A549 (cell line): Measurements from ENCODE around the gene CDKN1A. TPM values are rescaled to one million over a fixed set of nuclear protein-coding genes. Genes with fewer than 3 reads are reported as not detected.

Experiments
- ATAC-seq, 2 experiments: fragments of 200-7000 bp in 1 of 2; fragments of >200 bp in 1 of 2; cut with Nextera tagmentation in 1 of 2; cut with Tn5 transposase in 1 of 2; 3 replicates each; pipeline versions ENCODE4 v1.8.0 to v1.9.1; 2018 to 2020; ENCODE audit warnings: mild to moderate bottlenecking in 1 of 2, moderate library complexity in 1 of 2
- CTCF ChIA-PET: fragments of 300-600 bp; sonication (Branson Sonifier 250); formaldehyde crosslinking; extraction: SDS; loops from one replicate; lab custom pipeline; 2021; ENCODE audit warnings: antibody characterized with exemption, inconsistent platforms; lab: Yijun Ruan, JAX
- POLR2A ChIA-PET: fragments of 350-600 bp; formaldehyde crosslinking; extraction: SDS; loops from one replicate; lab custom pipeline; 2021; ENCODE audit warnings: antibody characterized with exemption, inconsistent platforms; lab: Yijun Ruan, JAX
- DNase-seq, 2 experiments: peaks; one replicate each; pipeline versions ENCODE4 v3.0.0 to v3.0.0-alpha.2; 2011 to 2016; ENCODE audit warnings: low read depth in 1 of 2, low spot score in 1 of 2
- FAIRE-seq: peaks from 2 replicates; lab custom pipeline; 2011; peaks lifted over from hg19 to GRCh38; lab: Jason Lieb, UNC
- H3K27ac ChIP-seq, 2 experiments: fragments of >200 bp; sonication (Bioruptor Twin); formaldehyde crosslinking; 3 replicates each; pipeline ENCODE4 v1.5.1; 2016 to 2017
- H3K4me1 ChIP-seq: fragments of >200 bp; sonication (Bioruptor Twin); formaldehyde crosslinking; 3 replicates; pipeline ENCODE4 v1.6.1; 2016
- H3K4me2 ChIP-seq: fragments of >200 bp; sonication (Bioruptor Twin); formaldehyde crosslinking; 3 replicates; pipeline ENCODE4 v1.6.1; 2016
- H3K4me3 ChIP-seq: fragments of >200 bp; sonication (Bioruptor Twin); formaldehyde crosslinking; 3 replicates; pipeline ENCODE4 v1.5.1; 2016
- H3K9me3 ChIP-seq: fragments of >200 bp; sonication (Bioruptor Twin); formaldehyde crosslinking; 3 replicates; pipeline ENCODE4 v1.6.1; 2016
- CBX8 ChIP-seq: fragments of 200-600 bp; sonication (generic); IDR thresholded peaks from 2 replicates; pipeline ENCODE4 v1.6.1; 2016
- EHF ChIP-seq: fragments of 250-450 bp; sonication (Bioruptor Pico); IDR thresholded peaks from 2 replicates; pipeline ENCODE4 v1.5.0; 2020; ENCODE audit warnings: mild to moderate bottlenecking
- EHMT2 ChIP-seq: fragments of 200-600 bp; sonication (generic); IDR thresholded peaks from 2 replicates; pipeline ENCODE4 v1.6.1; 2016; ENCODE audit warnings: antibody characterized with exemption, low read depth, mild to moderate bottlenecking, moderate library complexity
- FOSB ChIP-seq: fragments of 250-450 bp; sonication (Bioruptor Pico); IDR thresholded peaks from 2 replicates; pipeline ENCODE4 v1.5.0; 2020; ENCODE audit warnings: mild to moderate bottlenecking, moderate library complexity
- FOSL2 ChIP-seq, 2 experiments: fragments of 450-650 bp in 1 of 2; fragments of >200 bp in 1 of 2; sonication (Bioruptor Twin) in 1 of 2; formaldehyde crosslinking; IDR thresholded peaks; 2 replicates each; pipeline versions ENCODE4 v1.5.0 to v1.6.1; 2016 to 2020; ENCODE audit warnings: mild to moderate bottlenecking in 1 of 2, moderate library complexity in 1 of 2
- HDAC2 ChIP-seq: fragments of 200-600 bp; sonication (generic); IDR thresholded peaks from 2 replicates; pipeline ENCODE4 v1.6.1; 2016
- HEYL ChIP-seq: fragments of 250-450 bp; sonication (Bioruptor Pico); IDR thresholded peaks from 2 replicates; pipeline ENCODE4 v1.8.0; 2021; ENCODE audit warnings: mild to moderate bottlenecking, moderate library complexity
- HOXB5 ChIP-seq: fragments of 250-450 bp; sonication (Bioruptor Pico); IDR thresholded peaks from 2 replicates; pipeline ENCODE4 v1.5.0; 2020; ENCODE audit warnings: mild to moderate bottlenecking, moderate library complexity
- JUNB ChIP-seq: fragments of >200 bp; sonication (Bioruptor Twin); formaldehyde crosslinking; IDR thresholded peaks from 2 replicates; pipeline ENCODE4 v1.6.1; 2016
- KDM1A ChIP-seq: fragments of 200-600 bp; sonication (generic); IDR thresholded peaks from 2 replicates; pipeline ENCODE4 v1.6.1; 2016; ENCODE audit warnings: low read depth, mild to moderate bottlenecking
- MAFK ChIP-seq: fragments of 450-650 bp; IDR thresholded peaks from 2 replicates; pipeline ENCODE4 v1.6.1; 2014; ENCODE audit not compliant: partially characterized antibody
- MYC ChIP-seq: IDR thresholded peaks from 2 replicates; pipeline ENCODE4 v1.6.1; 2012; ENCODE audit warnings: mild to moderate bottlenecking, inconsistent platforms, low read length, improper control_type of control experiment, borderline replicate concordance
- PBX3 ChIP-seq: IDR thresholded peaks from 2 replicates; pipeline ENCODE4 v1.6.1; 2012
- RAD21 ChIP-seq, 2 experiments: fragments of >200 bp in 1 of 2; sonication (Bioruptor Twin) in 1 of 2; formaldehyde crosslinking in 1 of 2; IDR thresholded peaks in 1 of 2; conservative IDR thresholded peaks in 1 of 2; 2 replicates in 1 of 2; 3 replicates in 1 of 2; pipeline ENCODE4 v1.6.1; 2012 to 2018; ENCODE audit warnings: inconsistent platforms in 1 of 2
- RARB ChIP-seq: fragments of 250-450 bp; sonication (Bioruptor Pico); IDR thresholded peaks from 2 replicates; pipeline ENCODE4 v1.8.0; 2021; ENCODE audit warnings: mild to moderate bottlenecking, moderate library complexity
- RNF2 ChIP-seq: fragments of 200-600 bp; sonication (generic); IDR thresholded peaks from 2 replicates; pipeline ENCODE4 v1.6.1; 2016; ENCODE audit warnings: low read depth, mild to moderate bottlenecking, antibody characterized with exemption, moderate library complexity, borderline replicate concordance
- TP53 ChIP-seq: fragments of 250-450 bp; sonication (Bioruptor Pico); IDR thresholded peaks from 2 replicates; pipeline ENCODE4 v1.5.0; 2021; ENCODE audit warnings: mild to moderate bottlenecking, moderate library complexity
- ZFP36 ChIP-seq: fragments of 450-650 bp; IDR thresholded peaks from 2 replicates; pipeline ENCODE4 v1.6.1; 2014; ENCODE audit warnings: borderline replicate concordance; ENCODE audit not compliant: partially characterized antibody
- WGBS: methylation state at CpG from one replicate; pipeline ENCODE4 v1.1.6; 2017; ENCODE audit errors: missing lambda C conversion rate; 5-methylcytosine and 5-hydroxymethylcytosine counted together
- polyA plus RNA-seq, 4 experiments: library from polyadenylated mRNA; depleted of rRNA in 3 of 4; stranded (reverse); fragments of >200 nt; fragmentation: RNase III in 1 of 4; extraction: RNeasy Plus Mini Kit Qiagen cat#74134 plus additional on column Dnase treatment in 1 of 4; gene quantifications; 2 replicates in 3 of 4; 3 replicates in 1 of 4; pipeline ENCODE4 v1.2.3, GENCODE V29; 2011 to 2017
- TF ChIP-seq, protein P1 (sequence below): fragments of >200 bp; sonication (Bioruptor Twin); formaldehyde crosslinking; IDR thresholded peaks from 3 replicates; pipeline ENCODE4 v1.6.1; 2016

Gene CDKN1A
- polyA plus RNA-seq, 2 of the 4 experiments (the other 2 are of a cell fraction) = 130 to 183 TPM

DNA sequence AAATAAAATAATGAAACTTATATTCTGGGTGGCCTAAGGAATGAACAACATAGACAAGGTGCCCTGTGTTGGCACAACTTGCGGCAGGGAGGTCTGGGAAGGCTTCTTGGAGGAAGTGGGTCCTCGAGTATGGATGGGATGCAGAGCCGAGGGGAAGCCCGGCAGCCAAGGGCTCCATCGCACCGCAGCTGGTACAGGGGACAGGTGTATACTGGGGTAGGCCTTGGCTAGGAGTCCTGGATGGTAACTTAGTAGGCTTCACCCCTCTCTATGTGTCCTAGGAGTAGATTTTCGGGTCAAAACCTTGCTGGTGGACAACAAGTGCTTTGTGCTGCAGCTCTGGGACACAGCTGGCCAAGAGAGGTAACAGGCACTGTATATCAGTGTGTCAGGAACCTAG lies 47.1 kb downstream of the CDKN1A start:
- H3K4me1 ChIP-seq = no peaks in the 10 kb centered on the region
- no peaks in the 10 kb centered on the region for H3K9me3 ChIP-seq
- no peak for DNase-seq
- H3K4me2 ChIP-seq = no peak overlapping the region
- no peak overlapping the region for H3K27ac ChIP-seq
- TF ChIP-seq, protein P1, sequence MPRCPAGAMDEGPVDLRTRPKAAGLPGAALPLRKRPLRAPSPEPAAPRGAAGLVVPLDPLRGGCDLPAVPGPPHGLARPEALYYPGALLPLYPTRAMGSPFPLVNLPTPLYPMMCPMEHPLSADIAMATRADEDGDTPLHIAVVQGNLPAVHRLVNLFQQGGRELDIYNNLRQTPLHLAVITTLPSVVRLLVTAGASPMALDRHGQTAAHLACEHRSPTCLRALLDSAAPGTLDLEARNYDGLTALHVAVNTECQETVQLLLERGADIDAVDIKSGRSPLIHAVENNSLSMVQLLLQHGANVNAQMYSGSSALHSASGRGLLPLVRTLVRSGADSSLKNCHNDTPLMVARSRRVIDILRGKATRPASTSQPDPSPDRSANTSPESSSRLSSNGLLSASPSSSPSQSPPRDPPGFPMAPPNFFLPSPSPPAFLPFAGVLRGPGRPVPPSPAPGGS = no peak
- no peak for TF ChIP-seq FOSB (CRISPR knock-in tag)
- TF ChIP-seq TP53 = no peak
- no peak for TF ChIP-seq HOXB5 (CRISPR knock-in tag)
- TF ChIP-seq MAFK = no peak
- no peak for TF ChIP-seq MYC
- no peak for ATAC-seq
- whole genome bisulfite sequencing = 70% methylated on average over 7 of the region's 7 CpGs
- ChIA-PET CTCF (interaction anchor here (1.1 to 5.4 kb wide), 7 partner anchors 8 to 110 kb away, joined by 3 to 56 read pairs (median 5); no protein-coding TSS in a partner anchor), POLR2A (no interaction called here)
- no peak for FAIRE-seq
- no peak overlapping the region for H3K4me3 ChIP-seq

- CTCF ChIA-PET = interaction anchor here (0.5 to 2.7 kb wide), 4 partner anchors 31 to 299 kb away, joined by 4 to 16 read pairs (median 10); no protein-coding TSS in a partner anchor
- no peak for DNase-seq
- 88% methylated on average over 5 of the region's 7 CpGs for WGBS
- POLR2A ChIA-PET = no interaction called here
- TF ChIP-seq RARB (CRISPR knock-in tag) (no peak), KDM1A (no peak), HDAC2 (no peak), FOSB (CRISPR knock-in tag) (no peak), EHMT2 (no peak), PBX3 (no peak), ZFP36 (no peak), JUNB (no peak), HEYL (CRISPR knock-in tag) (no peak), FOSL2 (IDR thresholded peaks at IDR 0.05) (no peak), FOSL2 (CRISPR knock-in tag; IDR thresholded peaks at IDR 0.05) (no peak), RNF2 (no peak), MYC (no peak), EHF (CRISPR knock-in tag) (no peak), RAD21 (conservative IDR thresholded peaks at IDR 0.05 in 1 of 2, IDR thresholded peaks at IDR 0.05 in 1 of 2) (no peak)
- TF ChIP-seq, all 56 proteins: peak for 0
- ATAC-seq = no peak
- Histone ChIP-seq H3K4me1 (no peaks in the 10 kb centered on the region), H3K4me3 (no peak overlapping the region), H3K9me3 (no peaks in the 10 kb centered on the region), H3K27ac (no peak overlapping the region), H3K4me2 (no peak overlapping the region)
- FAIRE-seq = no peak
Measured at GRCh38 chr6:36727505-36728021, 49.0 kb downstream of the CDKN1A start.

GRCh38 chr6:36728289-36729160 lies 50.0 kb downstream of the CDKN1A start:
- H3K4me1 ChIP-seq = no peaks in the 10 kb centered on the region
- TF ChIP-seq CBX8 (no peak), ZFP36 (peak; percentile 84)
- TF ChIP-seq, all 56 proteins: peak for 1
- no peak overlapping the region for H3K4me3 ChIP-seq
- no peak overlapping the region for H3K27ac ChIP-seq
- 74% methylated on average over 11 of the region's 11 CpGs for WGBS
- no peak overlapping the region for H3K4me2 ChIP-seq
- CTCF ChIA-PET = interaction anchor here (0.5 to 2.7 kb wide), 4 partner anchors 30 to 300 kb away, joined by 4 to 16 read pairs (median 10); no protein-coding TSS in a partner anchor
- ATAC-seq (no peak), DNase-seq (no peak), FAIRE-seq (no peak)
- POLR2A ChIA-PET = no interaction called here
- H3K9me3 ChIP-seq = no peaks in the 10 kb centered on the region
